K562 (cell line): Measurements from ENCODE around the gene KCNJ10. TPM values are rescaled to one million over a fixed set of nuclear protein-coding genes. Genes with fewer than 3 reads are reported as not detected.

ENCODE experiments used
- ATAC-seq: fragments of 200-7000 bp; cut with Tn5 transposase; 3 replicates; pipeline ENCODE4 v1.9.1; 2020; ENCODE audit warnings: moderate library complexity
- BruUV-seq: library from RNA; stranded (reverse); fragments of 400-500 nt; replicated peaks from 2 replicates; lab custom pipeline; 2021; lab: Mats Ljungman, UMichigan
- CTCF ChIA-PET: fragments of 300-600 bp; formaldehyde crosslinking; extraction: SDS; loops from one replicate; lab custom pipeline; 2021; ENCODE audit warnings: low intra/inter-chr PET ratio; lab: Yijun Ruan, JAX
- POLR2A ChIA-PET: fragments of 300-600, 350-650 bp; sonication (Branson Sonifier 250); formaldehyde crosslinking; extraction: SDS; loops from one replicate; lab custom pipeline; 2021; ENCODE audit warnings: antibody characterized with exemption, inconsistent platforms; lab: Yijun Ruan, JAX
- DNase-seq, 4 experiments: peaks; one replicate each; pipeline versions ENCODE4 v3.0.0 to v3.0.0-alpha.2; 2011 to 2018; ENCODE audit warnings: low spot score in 3 of 4, mixed read lengths in 3 of 4; ENCODE audit errors: extremely low read depth in 1 of 4
- FAIRE-seq: peaks from 2 replicates; lab custom pipeline; 2011; peaks lifted over from hg19 to GRCh38; lab: Jason Lieb, UNC
- H2AFZ ChIP-seq: 2 replicates; pipeline ENCODE4 v1.6.0; 2011; ENCODE audit warnings: low read depth, low read length, control low read depth, inconsistent platforms
- H3K27ac ChIP-seq: fragments of 200-600 bp; 3 replicates; pipeline ENCODE4 v1.8.0; 2011; ENCODE audit warnings: low read depth, mild to moderate bottlenecking, control low read depth, inconsistent platforms, low read length, moderate library complexity, mixed read lengths; ENCODE audit errors: extremely low read depth
- H3K27me3 ChIP-seq, 2 experiments: fragments of 300-600 bp in 1 of 2; 2 replicates in 1 of 2; 3 replicates in 1 of 2; pipeline versions ENCODE4 v1.6.0 to v1.8.0; 2011; ENCODE audit warnings: inconsistent platforms in 2 of 2, low read length in 2 of 2, mild to moderate bottlenecking in 1 of 2, mixed read lengths in 1 of 2, moderate library complexity in 1 of 2; ENCODE audit not compliant: control insufficient read depth in 2 of 2, insufficient read depth in 2 of 2
- H3K36me3 ChIP-seq: fragments of 300-600 bp; 3 replicates; pipeline ENCODE4 v1.8.0; 2011; ENCODE audit warnings: mild to moderate bottlenecking, low read length, inconsistent platforms; ENCODE audit not compliant: control insufficient read depth, insufficient read depth
- H3K4me1 ChIP-seq, 2 experiments: fragments of 200-600 bp in 1 of 2; replicated peaks in 1 of 2; 2 replicates in 1 of 2; 3 replicates in 1 of 2; pipeline versions ENCODE4 v1.5.1 to v1.8.0; 2011; ENCODE audit warnings: inconsistent platforms in 2 of 2, low read length in 2 of 2, mild to moderate bottlenecking in 1 of 2, mixed read lengths in 1 of 2, moderate library complexity in 1 of 2; ENCODE audit not compliant: control insufficient read depth in 2 of 2, insufficient read depth in 2 of 2
- H3K4me2 ChIP-seq: 2 replicates; pipeline ENCODE4 v1.6.1; 2011; ENCODE audit warnings: low read length, control low read depth, inconsistent platforms, mixed read lengths; ENCODE audit not compliant: insufficient read depth
- H3K4me3 ChIP-seq: fragments of 200-600 bp; sonication (generic), shearing (Covaris generic); 2 replicates; pipeline ENCODE4 v1.5.1; 2016; ENCODE audit warnings: control low read depth, inconsistent platforms
- H3K79me2 ChIP-seq: fragments of 200-600 bp; 3 replicates; pipeline ENCODE4 v1.8.0; 2011; ENCODE audit warnings: low read length, inconsistent platforms; ENCODE audit not compliant: control insufficient read depth, insufficient read depth
- H3K9ac ChIP-seq, 2 experiments: 2 replicates each; pipeline versions ENCODE4 v1.6.0 to v1.6.1; 2011; ENCODE audit warnings: low read depth in 2 of 2, low read length in 2 of 2, control low read depth in 1 of 2, inconsistent platforms in 1 of 2, mild to moderate bottlenecking in 1 of 2, mixed read lengths in 1 of 2; ENCODE audit not compliant: insufficient read depth in 1 of 2
- H3K9me1 ChIP-seq: one replicate; pipeline ENCODE4 v1.6.0; 2011; ENCODE audit warnings: inconsistent platforms, mild to moderate bottlenecking, low read length, moderate library complexity; ENCODE audit not compliant: control insufficient read depth, insufficient read depth
- H3K9me3 ChIP-seq: replicated peaks from 2 replicates; pipeline ENCODE4 v1.5.1; 2011; ENCODE audit warnings: low read depth, low read length, inconsistent platforms; ENCODE audit not compliant: control insufficient read depth, insufficient read depth
- H4K20me1 ChIP-seq: replicated peaks from 2 replicates; pipeline ENCODE4 v1.6.1; 2011; ENCODE audit warnings: low read length, inconsistent platforms, mixed read lengths; ENCODE audit not compliant: control insufficient read depth, insufficient read depth
- ARID3A ChIP-seq: IDR thresholded peaks from 2 replicates; pipeline ENCODE4 v1.6.1; 2012; ENCODE audit warnings: low read depth, low read length, improper control_type of control experiment, borderline replicate concordance
- DEAF1 ChIP-seq: fragments of 450-650 bp; formaldehyde crosslinking; IDR thresholded peaks from 2 replicates; pipeline ENCODE4 v1.4.0; 2020; ENCODE audit warnings: mild to moderate bottlenecking, moderate library complexity
- ILF3 ChIP-seq: fragments of 450-650 bp; IDR thresholded peaks from 2 replicates; pipeline ENCODE4 v1.6.1; 2018; ENCODE audit warnings: antibody characterized with exemption, mild to moderate bottlenecking, moderate library complexity, borderline replicate concordance
- NCOA6 ChIP-seq: fragments of 450-650 bp; IDR thresholded peaks from 2 replicates; pipeline ENCODE4 v1.6.1; 2017; ENCODE audit warnings: mild to moderate bottlenecking
- TAF1 ChIP-seq: IDR thresholded peaks from 2 replicates; pipeline ENCODE4 v1.6.1; 2011; ENCODE audit warnings: mild to moderate bottlenecking, low read length, moderate library complexity; ENCODE audit not compliant: insufficient read depth, control insufficient read depth, severe bottlenecking; ENCODE audit errors: extremely low read depth
- ZNF347 ChIP-seq: fragments of 450-650 bp; formaldehyde crosslinking; IDR thresholded peaks from 2 replicates; pipeline ENCODE4 v1.4.0; 2020; ENCODE audit warnings: low read depth, mild to moderate bottlenecking, moderate library complexity
- WGBS: fragments of 100-300 bp; shearing (Covaris generic); methylation state at CpG from one replicate; pipeline ENCODE4 v1.1.6; 2016; ENCODE audit warnings: low coverage, mixed read lengths; ENCODE audit not compliant: insufficient coverage; ENCODE audit errors: missing lambda C conversion rate; 5-methylcytosine and 5-hydroxymethylcytosine counted together
- in situ Hi-C: fragments of 300-500 bp; cut with MboI; formaldehyde crosslinking; loops from 4 replicates; pipeline ENCODE4 v1.15.0; 2018; ENCODE audit warnings: inconsistent platforms, mixed read lengths
- intact Hi-C: fragments of 100-400 bp; cut with micrococcal nuclease; formaldehyde crosslinking; loops from 2 replicates; pipeline ENCODE4 v1.14.2; 2022
- polyA plus RNA-seq, 8 experiments: library from polyadenylated mRNA; depleted of rRNA in 4 of 8; stranded (reverse) in 5 of 8; unstranded in 3 of 8; fragments of >200 nt; fragmentation: Nextera tagmentation in 2 of 8; fragmentation: Illumina TruSeq in 1 of 8; extraction: Ambion mirVana in 2 of 8; extraction: Trizol in 1 of 8; gene quantifications; 2 replicates each; pipeline versions ENCODE4 v1.2.1 to v1.2.3, GENCODE V29; 2011 to 2014; ENCODE audit warnings: inconsistent platforms in 1 of 8, missing spikeins in 1 of 8
- total RNA-seq, 7 experiments: library from RNA; depleted of rRNA in 6 of 7; stranded (reverse); fragments of >200 nt in 6 of 7; fragmentation: Illumina TruSeq in 2 of 7; extraction: Trizol in 2 of 7; gene quantifications; 2 replicates each; pipeline versions ENCODE4 v1.2.1 to v1.2.3, GENCODE V29; 2011 to 2021; ENCODE audit warnings: low replicate concordance in 1 of 7

The KCNJ10 gene
- total and polyA plus RNA-seq, 9 of the 15 experiments (the other 6 are each of a cell fraction or from before 2014, with no cell fraction given), result 0.06 to 0.11 TPM; not detected in 7

GRCh38 chr1:160066829-160067745, 2.9 kb downstream of the KCNJ10 start (continued):
- TF ChIP-seq TAF1 (no peak), ARID3A (no peak), DEAF1 (CRISPR knock-in tag) (no peak), ZNF347 (no peak)

GRCh38 chr1:160064746-160065145, 5.2 kb downstream of the KCNJ10 start:
- CTCF ChIA-PET, result no interaction called here
- FAIRE-seq (no peak), DNase-seq (no peak)
- Histone ChIP-seq H3K27me3 (peaks cover 19 to 58% of the 10 kb centered on the region in 2 experiments; a peak in 4 of 5 replicates), H3K9ac (no peak overlapping the region), H3K79me2 (no peaks in the 10 kb centered on the region), H3K9me1 (no peaks in the 10 kb centered on the region), H2AFZ (no peak overlapping the region), H3K4me2 (no peak overlapping the region)
- intact Hi-C loops, result no loop called here
- 0% methylated on average over 3 of the region's 3 CpGs for WGBS
- TF ChIP-seq NCOA6, result no peak
- TF ChIP-seq ILF3, result no peak
- TF ChIP-seq, all 486 proteins: peak for 0
- Histone ChIP-seq H3K36me3 (no peaks in the 10 kb centered on the region), H3K9me3 (no peaks in the 10 kb centered on the region), H3K4me3 (no peak overlapping the region), H3K4me1 (peaks cover 0 to 3% of the 10 kb centered on the region in 2 experiments; a peak in 2 of 5 replicates), H3K27ac (no peak overlapping the region), H4K20me1 (no peaks in the 10 kb centered on the region; the same call in 1 of the 2 replicates)
- in situ Hi-C loops, result no loop called here
- no TSS peak for BruUV-seq
- no peak for ATAC-seq
- POLR2A ChIA-PET, result interaction anchor here (2.8 kb wide), 1 partner anchor 19 kb away, joined by 12 read pairs; no protein-coding TSS in a partner anchor
